Measurements from ENCODE around the gene TRIM16. TPM values are rescaled to one million over a fixed set of nuclear protein-coding genes. Genes with fewer than 3 reads are reported as not detected.
"Not testable (repeated sequence)": the region's sequence is repeated elsewhere in the genome, so short reads cannot be mapped to it uniquely, and the experiment has no call there.

TRIM16 gene
- total RNA-seq, 2 donors from 2014 or later = 5.2 to 7.8 TPM

- not testable (repeated sequence) for ATAC-seq; H3K27me3 Mint-ChIP-seq; H3K4me3 Mint-ChIP-seq; H3K9me3 ChIP-seq (ENCODE audit: control insufficient read depth, low read length, poor library complexity, severe bottlenecking); H3K4me1 Mint-ChIP-seq; H3K27ac Mint-ChIP-seq; H3K36me3 Mint-ChIP-seq (ENCODE audit: low read depth); DNase-seq
Measured at GRCh38 chr17:15675991-15676390, 8.1 kb downstream of the TRIM16 start.

GRCh38 chr17:15674640-15675039, 9.5 kb downstream of the TRIM16 start:
- not testable (repeated sequence) for H3K4me1 Mint-ChIP-seq; H3K36me3 Mint-ChIP-seq (ENCODE audit: low read depth); ATAC-seq; H3K27me3 Mint-ChIP-seq; DNase-seq; H3K27ac Mint-ChIP-seq; H3K9me3 ChIP-seq (ENCODE audit: control insufficient read depth, low read length, poor library complexity, severe bottlenecking); H3K4me3 Mint-ChIP-seq

DNA sequence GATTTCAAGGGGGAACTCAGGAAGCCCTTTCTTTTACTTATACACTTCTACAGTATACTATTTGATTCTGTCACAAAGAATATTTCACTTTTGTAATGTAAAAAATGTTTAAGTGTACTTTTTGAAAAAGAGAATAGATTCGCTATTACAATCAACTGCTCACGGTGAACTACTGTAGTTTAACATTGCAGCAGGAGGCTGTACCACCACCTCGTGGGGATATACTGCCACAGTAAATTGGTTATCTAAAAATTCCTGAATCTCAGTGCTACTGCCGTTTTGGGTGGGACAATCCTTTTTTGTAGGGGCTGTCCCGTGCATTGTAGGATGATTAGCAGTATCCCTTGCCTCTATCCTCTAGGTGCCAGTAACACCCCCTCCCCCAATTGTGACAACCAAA, 14.6 kb downstream of the TRIM16 start:
- H3K4me1 Mint-ChIP-seq = not testable (repeated sequence)
- peaks cover 10% of the 10 kb centered on the region for H3K36me3 Mint-ChIP-seq (ENCODE audit: low read depth)

GRCh38 chr17:15663691-15664090, 20.4 kb downstream of the TRIM16 start:
- no peak overlapping the region for H3K27ac Mint-ChIP-seq
- no peaks in the 10 kb centered on the region for H3K9me3 ChIP-seq (ENCODE audit: control insufficient read depth, low read length, poor library complexity, severe bottlenecking)
- peaks cover 6% of the 10 kb centered on the region for H3K4me1 Mint-ChIP-seq
- no peak for DNase-seq
- H3K27me3 Mint-ChIP-seq = no peaks in the 10 kb centered on the region
- H3K4me3 Mint-ChIP-seq = no peak overlapping the region
- ATAC-seq = no peak
- peaks cover 16% of the 10 kb centered on the region for H3K36me3 Mint-ChIP-seq (ENCODE audit: low read depth)

More for the DNA sequence above, 14.6 kb downstream of the TRIM16 start:
- not testable (repeated sequence) for H3K4me3 Mint-ChIP-seq; DNase-seq; H3K27ac Mint-ChIP-seq; H3K27me3 Mint-ChIP-seq; H3K9me3 ChIP-seq (ENCODE audit: control insufficient read depth, low read length, poor library complexity, severe bottlenecking); ATAC-seq

- Mint-ChIP-seq H3K36me3 (ENCODE audit: low read depth) (peaks cover 16% of the 10 kb centered on the region), H3K27ac (no peak overlapping the region), H3K4me3 (no peak overlapping the region), H3K27me3 (no peaks in the 10 kb centered on the region), H3K4me1 (peaks cover 6% of the 10 kb centered on the region)
- H3K9me3 ChIP-seq (ENCODE audit: control insufficient read depth, low read length, poor library complexity, severe bottlenecking) = no peaks in the 10 kb centered on the region
- DNase-seq (no peak), ATAC-seq (no peak)
Measured at GRCh38 chr17:15663176-15663575, 20.9 kb downstream of the TRIM16 start.

GRCh38 chr17:15662681-15663080, 21.4 kb downstream of the TRIM16 start:
- Mint-ChIP-seq H3K4me3 (no peak overlapping the region), H3K4me1 (peaks cover 6% of the 10 kb centered on the region), H3K27ac (no peak overlapping the region), H3K36me3 (ENCODE audit: low read depth) (peaks cover 12% of the 10 kb centered on the region), H3K27me3 (no peaks in the 10 kb centered on the region)
- ATAC-seq = no peak
- no peak for DNase-seq
- no peaks in the 10 kb centered on the region for H3K9me3 ChIP-seq (ENCODE audit: control insufficient read depth, low read length, poor library complexity, severe bottlenecking)

DNA sequence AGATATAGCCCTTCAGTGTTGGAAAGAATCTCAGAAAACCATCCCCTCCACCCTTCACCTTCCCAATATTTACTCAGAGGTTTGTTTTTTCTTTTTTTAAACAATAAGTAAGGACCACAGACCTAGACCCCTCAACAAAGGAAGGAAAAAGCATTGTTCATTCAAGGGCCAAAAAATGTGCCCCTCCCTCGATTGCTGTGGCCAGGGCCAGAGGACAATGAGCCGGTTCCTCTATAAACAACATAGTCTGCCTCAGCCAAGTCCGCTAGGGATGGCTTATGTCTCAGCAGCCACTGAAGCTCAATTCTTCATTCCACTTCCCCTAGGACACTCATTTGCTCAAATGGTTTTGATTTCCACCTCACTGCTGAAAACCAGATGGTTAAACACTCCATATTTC, 24.0 kb downstream of the TRIM16 start:
- H3K27ac Mint-ChIP-seq = no peak overlapping the region
- DNase-seq (no peak), ATAC-seq (no peak)
- peaks cover 7% of the 10 kb centered on the region for H3K36me3 Mint-ChIP-seq (ENCODE audit: low read depth)
- H3K9me3 ChIP-seq (ENCODE audit: control insufficient read depth, low read length, poor library complexity, severe bottlenecking) = no peaks in the 10 kb centered on the region
- peaks cover 3% of the 10 kb centered on the region for H3K4me1 Mint-ChIP-seq
- no peak overlapping the region for H3K4me3 Mint-ChIP-seq
- no peaks in the 10 kb centered on the region for H3K27me3 Mint-ChIP-seq

- no peak overlapping the region for H3K4me3 Mint-ChIP-seq
- peaks cover 3% of the 10 kb centered on the region for H3K4me1 Mint-ChIP-seq
- no peak for DNase-seq
- no peaks in the 10 kb centered on the region for H3K27me3 Mint-ChIP-seq
- H3K36me3 Mint-ChIP-seq (ENCODE audit: low read depth) = peaks cover 7% of the 10 kb centered on the region
- ATAC-seq = no peak
- H3K27ac Mint-ChIP-seq = no peak overlapping the region
- no peaks in the 10 kb centered on the region for H3K9me3 ChIP-seq (ENCODE audit: control insufficient read depth, low read length, poor library complexity, severe bottlenecking)
Measured at GRCh38 chr17:15659663-15660062, 24.4 kb downstream of the TRIM16 start.

DNA sequence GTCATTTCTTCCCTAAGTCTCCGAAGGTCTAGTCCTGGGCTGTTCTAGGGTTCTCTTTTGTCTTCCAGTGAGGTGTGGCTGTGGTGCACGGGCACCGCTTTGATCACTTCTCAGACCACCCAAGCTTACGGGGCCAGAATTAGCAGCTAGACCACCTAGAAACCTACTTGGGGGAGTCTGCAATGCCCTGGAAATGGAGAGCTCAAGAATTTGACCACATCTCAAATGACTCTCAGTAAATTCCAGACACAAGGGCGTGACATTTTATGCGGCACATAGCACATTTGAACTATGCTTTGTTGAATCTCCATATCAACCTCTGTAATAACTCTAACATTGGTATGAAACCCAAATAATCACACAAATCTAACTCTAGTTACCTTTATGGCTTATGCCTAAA, 24.9 kb downstream of the TRIM16 start:
- H3K27me3 Mint-ChIP-seq = no peaks in the 10 kb centered on the region
- H3K27ac Mint-ChIP-seq = no peak overlapping the region
- no peak overlapping the region for H3K4me3 Mint-ChIP-seq
- H3K36me3 Mint-ChIP-seq (ENCODE audit: low read depth) = peaks cover 10% of the 10 kb centered on the region
- no peak for DNase-seq
- no peak for ATAC-seq
- H3K9me3 ChIP-seq (ENCODE audit: control insufficient read depth, low read length, poor library complexity, severe bottlenecking) = no peaks in the 10 kb centered on the region
- H3K4me1 Mint-ChIP-seq = peaks cover 3% of the 10 kb centered on the region

DNA sequence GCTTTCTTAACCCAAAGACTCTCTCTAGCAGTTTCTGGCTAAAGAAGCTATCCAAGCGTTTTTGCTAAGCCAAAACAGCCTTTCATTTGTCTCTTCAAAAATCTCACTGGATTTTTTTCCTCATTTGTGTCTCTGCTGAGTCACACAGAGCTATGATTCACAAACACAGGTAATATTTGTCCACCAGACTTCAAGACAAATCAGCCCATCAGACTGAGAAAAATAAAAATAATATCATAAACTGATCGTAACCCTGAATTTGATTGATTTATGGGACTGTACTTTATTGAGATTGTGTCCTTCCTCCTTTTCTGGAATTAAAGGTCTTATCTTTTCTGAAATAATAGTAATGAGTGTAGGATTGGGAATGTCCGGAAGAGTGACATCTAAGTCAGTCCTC, 25.8 kb downstream of the TRIM16 start:
- H3K27ac Mint-ChIP-seq = no peak overlapping the region
- H3K27me3 Mint-ChIP-seq = no peaks in the 10 kb centered on the region
- peaks cover 5% of the 10 kb centered on the region for H3K36me3 Mint-ChIP-seq (ENCODE audit: low read depth)
- no peaks in the 10 kb centered on the region for H3K9me3 ChIP-seq (ENCODE audit: control insufficient read depth, low read length, poor library complexity, severe bottlenecking)
- DNase-seq (no peak), ATAC-seq (no peak)
- H3K4me3 Mint-ChIP-seq = no peak overlapping the region
- H3K4me1 Mint-ChIP-seq = peaks cover 7% of the 10 kb centered on the region

DNA sequence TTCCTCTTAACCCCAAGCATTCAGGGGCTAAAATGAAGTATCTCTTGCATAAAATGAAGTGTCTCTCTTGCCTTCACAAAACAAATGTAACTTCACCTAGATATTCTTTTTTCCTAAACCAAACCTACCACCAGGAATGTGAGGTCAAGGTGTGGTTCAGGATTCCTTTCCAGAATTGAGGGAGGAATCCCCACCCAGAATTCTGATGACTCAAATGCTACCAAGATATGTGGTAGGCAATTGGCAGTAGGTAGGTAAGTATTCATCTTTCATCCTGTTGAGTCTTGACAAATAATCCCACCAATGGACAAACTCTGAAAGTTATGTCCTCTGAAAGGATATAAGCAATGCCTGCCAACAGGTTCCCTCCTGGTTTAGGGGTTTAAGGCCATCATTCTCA, 26.2 kb downstream of the TRIM16 start:
- H3K27me3 Mint-ChIP-seq = no peaks in the 10 kb centered on the region

GRCh38 chr17:15654886-15655561, 29.1 kb downstream of the TRIM16 start:
- H3K9me3 ChIP-seq (ENCODE audit: control insufficient read depth, low read length, poor library complexity, severe bottlenecking) = no peaks in the 10 kb centered on the region
- peaks cover 9% of the 10 kb centered on the region for H3K4me1 Mint-ChIP-seq
- no peak for ATAC-seq
- H3K36me3 Mint-ChIP-seq (ENCODE audit: low read depth) = peaks cover 2% of the 10 kb centered on the region
- DNase-seq = no peak
- H3K4me3 Mint-ChIP-seq = no peak overlapping the region
- H3K27ac Mint-ChIP-seq = no peak overlapping the region
- H3K27me3 Mint-ChIP-seq = no peaks in the 10 kb centered on the region

More for the DNA sequence above, 26.2 kb downstream of the TRIM16 start:
- ATAC-seq (no peak), DNase-seq (no peak)
- Mint-ChIP-seq H3K27ac (no peak overlapping the region), H3K4me1 (peaks cover 7% of the 10 kb centered on the region), H3K4me3 (no peak overlapping the region), H3K36me3 (ENCODE audit: low read depth) (peaks cover 5% of the 10 kb centered on the region)
- H3K9me3 ChIP-seq (ENCODE audit: control insufficient read depth, low read length, poor library complexity, severe bottlenecking) = no peaks in the 10 kb centered on the region

- not testable (repeated sequence) for H3K36me3 Mint-ChIP-seq (ENCODE audit: low read depth); H3K4me1 Mint-ChIP-seq; H3K27ac Mint-ChIP-seq; H3K4me3 Mint-ChIP-seq; H3K27me3 Mint-ChIP-seq; ATAC-seq; H3K9me3 ChIP-seq (ENCODE audit: control insufficient read depth, low read length, poor library complexity, severe bottlenecking); DNase-seq
Measured at GRCh38 chr17:15654401-15654800, 29.7 kb downstream of the TRIM16 start.

GRCh38 chr17:15652960-15653359, 31.2 kb downstream of the TRIM16 start:
- no peak overlapping the region for H3K4me3 Mint-ChIP-seq
- H3K27ac Mint-ChIP-seq = no peak overlapping the region
- no peaks in the 10 kb centered on the region for H3K9me3 ChIP-seq (ENCODE audit: control insufficient read depth, low read length, poor library complexity, severe bottlenecking)
- peaks cover 2% of the 10 kb centered on the region for H3K36me3 Mint-ChIP-seq (ENCODE audit: low read depth)
- no peaks in the 10 kb centered on the region for H3K27me3 Mint-ChIP-seq
- H3K4me1 Mint-ChIP-seq = peaks cover 9% of the 10 kb centered on the region
- ATAC-seq (no peak), DNase-seq (no peak)

All from T-helper 17 cell (primary cell).